Right lobe of liver (tissue), 4 donors: ENCODE data around the gene DDX24.

ENCODE experiments used
- CTCF ChIP-seq, 4 donors: fragments of 200-600 bp in 3 of 4; fragments of 450-650 bp in 1 of 4; IDR thresholded peaks; one replicate each; pipeline versions ENCODE4 v1.5.1 to v1.8.0; 2016 to 2022; ENCODE audit warnings: antibody characterized with exemption in 4 of 4, mild to moderate bottlenecking in 2 of 4
- POLR2A ChIP-seq: fragments of 450-650 bp; IDR thresholded peaks from one replicate; pipeline ENCODE4 v1.6.1; 2017; ENCODE audit warnings: antibody characterized with exemption, mild to moderate bottlenecking
- donor health status: DM: no; HTN: no; CAD: no.
- donor health status: DM: no; HTN: no; CAD: no.
- donor health status: DM: no; HTN: yes; CAD: no.

GRCh38 chr14:94128216-94128839 is 47.3 kb upstream of the DDX24 start:
- TF ChIP-seq CTCF (IDR thresholded peaks at IDR 0.05) (no peak), POLR2A (no peak)
